Fibroblast of lung (primary cell): ENCODE results near the gene ANKRD10.

Source experiments
- EZH2 ChIP-seq: IDR thresholded peaks from 2 replicates; pipeline ENCODE4 v1.5.1; 2012; ENCODE audit warnings: low read length, control low read depth, mild to moderate bottlenecking; ENCODE audit errors: missing control alignments
- TF ChIP-seq, protein P1 (sequence below), 2 donors: IDR thresholded peaks in 1 of 2; conservative IDR thresholded peaks in 1 of 2; 1 replicate in 1 of 2; 2 replicates in 1 of 2; pipeline ENCODE4 v1.5.1; 2011 to 2012; ENCODE audit warnings: low read length in 2 of 2, control low read depth in 1 of 2, inconsistent platforms in 1 of 2, low read depth in 1 of 2, mild to moderate bottlenecking in 1 of 2

DNA sequence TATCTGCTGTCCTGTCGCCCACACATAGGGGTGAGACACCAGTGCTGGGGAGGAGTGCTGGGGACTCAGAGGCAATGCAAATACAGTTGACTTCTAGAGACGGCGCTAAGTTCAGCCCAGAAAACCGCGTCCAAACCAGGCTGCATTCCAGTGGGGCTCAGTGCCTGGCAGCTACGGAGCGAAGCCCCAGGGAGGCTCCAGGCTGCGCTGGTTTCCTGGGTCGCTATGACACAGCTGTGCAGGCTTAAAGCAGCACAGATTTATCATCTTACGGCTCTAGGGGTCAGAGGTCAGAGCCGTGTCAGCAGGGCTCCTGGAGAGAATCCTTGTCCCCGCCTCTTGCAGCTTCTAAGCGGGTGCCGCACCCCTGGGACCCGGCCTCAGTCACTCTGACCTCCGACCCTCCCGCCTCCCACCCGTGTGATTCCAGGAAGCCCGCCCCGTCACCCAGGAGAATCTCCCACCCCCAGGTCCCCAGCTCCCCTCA, 61.6 kb downstream of the ANKRD10 start:
- TF ChIP-seq, protein P1, sequence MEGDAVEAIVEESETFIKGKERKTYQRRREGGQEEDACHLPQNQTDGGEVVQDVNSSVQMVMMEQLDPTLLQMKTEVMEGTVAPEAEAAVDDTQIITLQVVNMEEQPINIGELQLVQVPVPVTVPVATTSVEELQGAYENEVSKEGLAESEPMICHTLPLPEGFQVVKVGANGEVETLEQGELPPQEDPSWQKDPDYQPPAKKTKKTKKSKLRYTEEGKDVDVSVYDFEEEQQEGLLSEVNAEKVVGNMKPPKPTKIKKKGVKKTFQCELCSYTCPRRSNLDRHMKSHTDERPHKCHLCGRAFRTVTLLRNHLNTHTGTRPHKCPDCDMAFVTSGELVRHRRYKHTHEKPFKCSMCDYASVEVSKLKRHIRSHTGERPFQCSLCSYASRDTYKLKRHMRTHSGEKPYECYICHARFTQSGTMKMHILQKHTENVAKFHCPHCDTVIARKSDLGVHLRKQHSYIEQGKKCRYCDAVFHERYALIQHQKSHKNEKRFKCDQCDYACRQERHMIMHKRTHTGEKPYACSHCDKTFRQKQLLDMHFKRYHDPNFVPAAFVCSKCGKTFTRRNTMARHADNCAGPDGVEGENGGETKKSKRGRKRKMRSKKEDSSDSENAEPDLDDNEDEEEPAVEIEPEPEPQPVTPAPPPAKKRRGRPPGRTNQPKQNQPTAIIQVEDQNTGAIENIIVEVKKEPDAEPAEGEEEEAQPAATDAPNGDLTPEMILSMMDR (conservative IDR thresholded peaks at IDR 0.05 in 1 of 2, IDR thresholded peaks at IDR 0.05 in 1 of 2; ENCODE audit: low read depth in 1 of 2, low read length in 2 of 2) = no peak
- no peak for TF ChIP-seq EZH2
